HUDEP-2 (cell line): ENCODE results near the gene FAM114A1.
"Not testable (repeated sequence)": the region's sequence is repeated elsewhere in the genome, so short reads cannot be mapped to it uniquely, and the experiment has no call there.

Experiments
- DNase-seq, 76 experiments: peaks; one replicate each; lab custom pipeline; 2025; ENCODE audit not compliant: unreplicated experiment in 76 of 76; lab: John Stamatoyannopoulos, UW

FAM114A1 gene

DNA sequence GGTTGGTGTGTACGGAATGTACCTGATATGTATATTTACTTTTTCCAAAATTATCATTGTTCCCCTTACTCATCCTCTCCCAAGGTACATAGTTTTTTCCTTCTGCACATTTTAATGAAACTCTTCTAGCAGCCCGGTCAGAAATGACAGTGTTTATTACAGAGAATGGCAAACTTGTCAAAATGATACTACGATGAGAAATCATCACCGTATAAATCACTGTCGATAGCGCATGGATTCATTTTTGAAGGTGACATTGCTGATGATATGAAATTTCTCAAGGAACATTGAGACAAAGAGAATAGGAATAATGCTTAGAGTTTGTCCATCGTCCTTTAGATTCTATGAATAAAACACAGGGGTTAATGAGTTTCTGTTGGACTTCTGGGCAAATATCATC lies 30.6 kb downstream of the FAM114A1 start:
- DNase-seq: no peak

DNA sequence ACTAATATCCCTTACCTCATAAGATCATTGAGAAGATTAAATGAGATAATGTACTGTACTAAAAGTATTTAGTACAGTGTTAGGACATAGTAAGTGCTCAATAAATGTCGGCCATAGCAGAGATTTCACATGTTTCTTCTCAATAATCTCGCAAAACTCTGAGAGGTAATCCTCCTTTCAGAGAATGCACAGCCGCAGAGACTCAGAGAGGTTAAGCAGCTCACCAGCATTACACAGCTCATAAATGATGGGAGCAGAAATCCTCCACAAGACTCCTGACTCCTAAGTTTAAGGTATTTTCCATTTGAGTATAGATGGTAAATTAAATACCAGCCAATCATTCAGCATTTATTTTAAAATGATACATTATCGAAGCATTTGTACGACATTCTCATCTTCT lies 34.6 kb downstream of the FAM114A1 start:
- no peak for DNase-seq

DNA sequence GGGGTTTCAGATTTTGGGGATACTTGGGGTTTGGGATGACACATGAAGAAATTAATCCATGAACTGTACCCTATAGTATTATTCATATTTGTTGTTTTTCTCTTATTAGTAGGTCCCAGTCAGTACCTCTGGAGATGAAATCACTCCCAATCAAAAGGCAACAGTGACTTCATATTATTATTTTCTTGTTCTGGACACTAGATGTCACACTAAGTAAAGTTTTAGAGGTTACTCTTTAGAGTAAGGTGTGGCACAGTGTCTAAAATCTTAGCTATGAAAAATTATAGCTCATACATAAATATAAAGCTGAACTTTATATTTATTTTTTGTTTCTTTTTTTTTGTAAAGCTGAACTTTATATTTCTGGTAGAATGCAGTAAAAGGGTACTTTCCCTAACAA lies 35.1 kb downstream of the FAM114A1 start:
- DNase-seq: peak in 4 of 76 experiments; percentile 3 to 36 (median 18)

DNA sequence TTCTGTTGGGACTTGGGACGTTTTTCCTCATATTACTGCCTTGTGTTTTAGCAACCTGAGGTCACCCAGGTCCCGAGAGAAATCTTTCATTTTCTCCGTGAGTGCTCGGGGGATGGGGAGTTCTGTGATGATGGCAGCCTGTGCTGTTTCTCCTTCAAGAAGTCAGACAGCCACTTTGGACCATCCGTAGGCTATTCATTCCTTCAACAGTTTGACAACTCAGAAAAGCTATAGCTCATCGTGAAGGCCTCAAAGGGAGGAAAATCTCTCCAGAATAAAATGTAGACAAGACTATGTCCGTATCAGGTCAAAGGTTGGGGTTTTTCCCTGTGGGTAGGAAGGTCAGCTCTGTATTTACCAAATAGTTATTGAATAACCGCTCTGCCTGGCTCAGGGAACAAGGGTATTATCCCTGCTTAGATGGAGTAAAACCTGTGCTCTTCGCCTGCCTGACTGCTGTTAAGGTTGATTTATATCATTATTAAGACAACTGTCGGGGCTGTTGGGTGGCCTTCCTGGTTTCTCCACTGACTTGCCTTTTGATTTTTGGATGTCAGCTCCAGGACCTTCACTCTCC lies 36.6 kb downstream of the FAM114A1 start:
- no peak for DNase-seq

DNA sequence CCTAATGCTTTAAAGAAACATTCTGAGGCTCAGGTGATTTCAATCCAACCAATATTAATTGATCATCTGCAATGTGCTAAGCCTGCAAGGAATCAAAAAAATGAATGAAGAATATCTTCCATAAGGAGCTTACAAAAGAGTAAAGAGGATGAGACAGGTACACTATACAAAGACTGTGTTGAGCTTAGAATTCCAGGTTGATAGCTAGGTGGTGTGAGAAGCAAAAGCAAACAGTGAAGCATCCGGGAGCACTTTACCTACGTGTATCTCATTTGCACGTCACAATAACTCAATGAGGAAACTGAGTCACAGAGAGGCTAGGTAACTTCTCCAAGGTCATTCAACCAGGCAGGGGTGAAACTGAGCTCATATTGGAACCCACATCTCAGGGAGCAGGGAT lies 37.1 kb downstream of the FAM114A1 start:
- DNase-seq: no peak

DNA sequence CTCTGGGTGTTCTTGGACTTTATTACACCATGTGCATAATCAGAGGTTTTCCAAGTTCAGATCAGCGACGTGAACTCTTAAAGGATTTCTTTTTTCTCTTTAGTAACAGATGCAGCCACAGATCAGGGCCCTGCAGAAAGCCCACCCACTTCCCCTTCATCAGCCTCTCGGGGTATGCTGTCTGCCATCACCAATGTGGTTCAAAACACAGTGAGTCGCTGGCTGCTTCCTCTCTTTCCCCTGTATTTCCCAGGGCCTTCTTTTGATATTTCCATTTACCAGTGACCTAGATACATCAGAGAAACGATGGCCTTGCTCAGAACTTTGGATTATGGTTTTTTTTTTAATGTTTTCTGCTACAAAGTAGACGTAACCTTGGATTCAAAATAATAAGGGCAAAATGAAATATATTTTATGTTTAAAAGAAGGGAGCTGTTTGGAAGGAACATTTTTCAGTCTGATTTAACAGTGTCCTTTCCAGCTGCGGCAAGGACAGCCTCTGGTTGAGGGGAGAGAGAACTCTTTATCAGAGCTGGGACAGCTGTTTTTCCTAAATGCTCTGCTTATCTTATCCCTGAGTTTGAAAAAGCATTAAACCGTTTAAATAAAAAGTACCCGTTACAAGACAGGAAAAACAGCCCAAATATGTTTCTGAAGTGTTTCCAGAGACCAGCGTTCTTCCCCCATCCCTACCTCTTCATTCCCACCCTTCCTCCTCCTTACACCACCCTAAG lies 38.2 kb downstream of the FAM114A1 start:
- no peak for DNase-seq

DNA sequence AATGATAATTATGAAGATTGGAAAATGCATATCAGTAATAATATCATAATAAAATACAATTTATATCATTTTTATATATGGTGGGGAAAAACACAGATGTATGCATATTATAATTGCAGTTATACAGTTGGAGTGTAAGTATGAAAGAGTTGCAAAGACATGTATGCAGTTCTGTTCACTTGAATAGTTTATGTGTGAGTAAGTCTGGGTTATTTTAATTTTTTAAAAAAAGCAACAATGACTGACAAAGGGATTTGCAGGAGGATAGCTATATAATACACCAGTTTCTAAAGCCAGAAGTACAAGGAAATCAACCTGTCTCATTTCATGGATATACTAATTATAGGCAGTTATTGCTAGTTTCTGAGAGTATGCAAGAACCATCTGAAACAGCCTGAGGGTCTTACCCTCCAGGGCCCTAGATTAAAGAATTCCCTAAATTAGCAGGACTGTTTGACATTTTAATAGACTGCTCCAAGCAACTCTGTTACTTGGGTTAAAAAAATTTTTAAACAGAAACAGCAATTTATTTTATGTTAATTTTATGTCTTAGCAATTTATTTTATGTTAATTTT lies 40.2 kb downstream of the FAM114A1 start:
- no peak for DNase-seq

DNA sequence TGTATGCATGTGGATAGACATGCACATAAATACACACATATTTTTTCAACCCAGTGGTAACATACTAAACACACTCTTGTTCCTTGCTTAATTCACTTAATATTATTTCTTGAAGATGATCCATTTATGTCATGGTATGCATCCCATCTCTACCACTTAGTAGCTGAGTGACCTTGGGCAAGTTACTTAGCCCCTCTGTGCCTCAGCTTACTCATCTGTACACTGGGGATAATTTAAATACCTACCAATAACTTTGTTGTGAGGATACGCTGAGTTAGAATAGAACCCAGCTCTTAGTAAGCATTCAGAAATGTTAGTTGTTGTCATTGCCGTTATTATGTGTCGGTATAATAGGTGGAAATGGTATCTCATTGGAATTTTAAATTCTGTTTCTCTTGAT lies 41.4 kb downstream of the FAM114A1 start:
- no peak for DNase-seq

DNA sequence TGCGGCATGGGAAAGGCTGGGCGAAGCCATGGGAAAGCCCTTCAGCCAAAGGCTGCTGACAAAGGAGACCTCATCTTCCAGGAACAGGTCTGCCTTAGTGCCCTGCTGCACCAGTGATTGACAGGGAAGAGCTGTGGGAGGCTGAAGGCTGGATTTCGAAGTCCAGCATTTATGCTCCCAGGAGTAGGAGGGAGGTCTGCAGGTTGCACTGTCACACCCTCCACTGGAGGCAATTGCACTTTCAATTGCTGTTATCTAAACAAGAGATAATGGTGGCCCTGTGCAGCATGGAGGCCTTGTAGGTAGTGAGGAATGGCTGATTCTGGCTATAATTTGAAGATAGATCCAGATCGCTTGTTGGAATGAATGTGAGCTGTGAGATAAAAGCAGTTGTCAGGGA lies 43.7 kb downstream of the FAM114A1 start:
- no peak for DNase-seq

DNA sequence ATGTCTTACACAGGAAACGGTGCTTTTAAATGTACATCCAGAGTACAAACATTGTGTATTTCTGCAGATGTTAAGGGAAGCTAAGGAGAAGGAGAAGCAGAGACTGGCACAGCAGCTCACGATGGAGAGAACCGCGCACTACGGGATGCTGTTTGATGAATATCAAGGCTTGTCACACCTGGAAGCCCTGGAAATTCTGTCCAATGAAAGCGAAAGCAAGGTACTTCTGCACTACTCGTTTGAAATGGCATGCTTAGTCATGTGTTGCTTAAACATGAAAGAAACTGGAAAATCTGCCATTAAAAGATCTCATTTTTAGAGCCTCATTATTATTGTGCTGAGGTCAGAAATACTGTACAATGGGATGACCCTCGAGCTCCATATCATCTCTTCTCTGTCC lies 47.2 kb downstream of the FAM114A1 start:
- DNase-seq: no peak

DNA sequence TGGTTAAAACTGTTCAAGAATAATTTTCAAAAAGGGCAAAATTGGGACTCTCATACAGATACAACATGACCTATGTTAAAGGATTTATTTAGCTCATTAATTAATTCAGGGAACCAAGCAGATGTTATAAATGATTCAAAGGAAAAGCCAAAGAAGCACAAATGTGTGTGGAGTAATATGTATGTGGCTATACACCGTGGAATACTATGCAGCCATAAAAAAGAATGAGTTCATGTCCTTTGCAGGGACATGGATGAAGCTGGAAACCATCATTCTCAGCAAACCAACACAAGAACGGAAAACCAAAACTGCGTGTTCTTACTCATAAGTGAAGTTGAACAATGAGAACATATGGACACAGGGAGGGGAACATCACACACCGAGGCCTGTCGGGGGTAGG lies 48.7 kb downstream of the FAM114A1 start:
- DNase-seq: not testable (repeated sequence)

DNA sequence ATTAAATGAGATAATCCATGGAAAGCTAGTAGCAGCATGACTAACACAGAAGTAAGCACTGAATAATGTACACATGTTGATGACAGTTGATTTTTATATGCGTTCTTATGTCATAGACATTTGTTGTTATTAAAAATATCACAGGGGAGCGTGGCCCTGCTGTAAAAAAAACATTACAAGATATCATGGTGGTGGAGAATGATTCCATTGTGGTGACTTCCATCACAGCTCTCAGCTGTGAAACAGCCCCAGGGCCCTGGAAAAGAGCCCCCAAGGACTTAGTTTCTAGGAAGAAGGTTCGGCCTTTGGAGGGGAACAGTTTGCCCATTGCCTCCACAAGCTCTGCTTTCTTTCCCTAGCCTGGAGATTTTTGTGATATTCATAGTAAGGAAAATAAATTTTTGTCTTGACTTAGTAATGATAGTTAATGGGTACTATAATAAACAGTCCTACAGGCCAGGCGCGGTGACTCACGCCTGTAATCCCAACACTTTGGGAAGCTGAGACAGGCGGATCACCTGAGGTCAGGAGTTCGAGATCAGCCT lies 49.9 kb downstream of the FAM114A1 start:
- DNase-seq: no peak

DNA sequence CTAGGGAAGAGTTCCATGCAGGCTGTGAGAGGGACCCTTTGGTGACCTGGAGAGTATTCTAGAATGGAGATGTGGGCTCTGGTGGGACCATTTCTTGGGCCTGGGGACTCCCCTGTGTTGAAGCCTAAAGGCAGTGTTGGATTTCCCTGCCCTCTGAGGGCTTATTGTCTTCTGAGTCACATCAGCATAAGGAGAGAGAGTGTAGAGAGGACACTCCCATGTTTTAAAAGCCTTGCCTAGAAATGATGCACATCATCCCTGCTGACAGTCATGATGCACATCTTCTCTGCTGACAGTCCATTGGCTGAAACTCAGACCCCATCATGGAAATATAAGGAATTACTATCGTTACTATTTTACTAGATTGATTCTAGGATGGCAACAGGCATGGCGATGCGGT lies 51.9 kb downstream of the FAM114A1 start:
- no peak for DNase-seq

DNA sequence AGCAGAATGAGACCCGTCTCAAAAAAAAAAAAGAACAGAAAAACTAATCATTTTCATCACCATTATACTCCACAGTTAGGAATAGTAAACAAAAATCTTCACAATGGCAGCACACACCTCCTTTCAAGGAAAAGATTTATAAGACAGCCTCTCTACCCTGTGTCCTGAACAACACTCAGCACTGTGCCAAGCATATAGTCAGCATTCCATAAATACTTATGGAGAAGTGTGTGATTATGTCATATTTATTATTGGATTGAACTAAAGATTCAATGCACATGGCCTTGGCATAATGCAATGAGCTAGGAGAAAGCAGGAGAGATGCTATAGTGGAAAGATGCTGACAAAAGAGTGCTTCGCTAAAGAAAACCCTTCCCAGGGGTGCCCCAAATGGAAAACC lies 52.6 kb downstream of the FAM114A1 start:
- DNase-seq: no peak

DNA sequence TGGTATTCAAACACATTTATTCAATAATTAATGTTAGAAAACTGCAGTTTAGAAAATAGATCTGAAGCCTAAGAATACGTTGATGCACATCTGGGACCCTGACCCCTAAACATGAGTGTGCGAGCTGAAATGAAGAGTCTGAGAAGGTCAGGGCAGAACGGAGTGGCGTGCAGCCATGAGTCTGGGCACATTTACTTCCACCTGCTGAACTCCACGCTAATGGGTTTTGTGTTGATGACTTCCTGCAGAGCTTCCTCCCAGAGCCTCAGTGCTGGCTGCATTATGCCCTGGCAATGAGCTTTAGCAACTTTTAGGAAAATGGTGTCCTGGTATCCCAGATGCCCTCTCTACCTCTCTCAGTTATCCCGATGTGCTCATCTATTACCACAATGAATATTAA lies 53.1 kb downstream of the FAM114A1 start:
- DNase-seq: no peak

DNA sequence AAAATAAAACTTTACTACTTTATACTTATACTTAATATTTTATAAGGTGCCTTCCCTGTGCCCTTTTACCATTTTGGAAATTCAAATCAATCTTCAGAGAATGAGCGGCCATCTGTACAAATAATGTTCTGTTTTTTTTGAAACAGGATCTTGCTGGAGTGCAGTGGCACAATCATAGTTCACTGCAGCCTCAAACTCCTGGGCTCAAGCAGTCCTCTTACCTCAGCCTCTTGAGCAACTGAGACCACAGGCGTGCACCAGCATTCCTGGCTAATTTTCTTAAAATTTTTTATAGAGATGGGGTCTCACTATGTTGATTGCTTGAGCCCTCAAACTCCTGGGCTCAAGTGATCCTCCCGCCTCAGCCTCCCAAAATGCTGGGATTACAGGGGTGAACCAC lies 53.5 kb downstream of the FAM114A1 start:
- no peak for DNase-seq

DNA sequence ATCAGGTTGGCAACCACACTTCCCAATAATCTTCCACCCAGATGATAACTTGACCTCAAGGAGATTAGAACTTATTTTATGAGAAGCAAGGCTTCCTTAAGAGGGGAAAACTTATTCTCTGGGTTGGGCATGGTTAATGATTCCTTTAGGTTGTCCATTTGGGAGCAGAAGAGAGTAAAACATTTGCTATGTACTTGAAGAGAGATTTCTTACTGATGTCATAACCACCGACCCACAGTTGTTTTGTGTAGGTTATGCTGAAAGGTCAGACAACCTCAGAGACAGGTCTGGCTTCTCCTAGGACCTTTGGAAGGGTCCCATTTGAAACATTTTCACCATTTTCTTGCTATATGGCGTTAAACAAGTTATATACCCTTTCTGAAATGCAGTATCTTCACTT lies 56.1 kb downstream of the FAM114A1 start:
- no peak for DNase-seq

DNA sequence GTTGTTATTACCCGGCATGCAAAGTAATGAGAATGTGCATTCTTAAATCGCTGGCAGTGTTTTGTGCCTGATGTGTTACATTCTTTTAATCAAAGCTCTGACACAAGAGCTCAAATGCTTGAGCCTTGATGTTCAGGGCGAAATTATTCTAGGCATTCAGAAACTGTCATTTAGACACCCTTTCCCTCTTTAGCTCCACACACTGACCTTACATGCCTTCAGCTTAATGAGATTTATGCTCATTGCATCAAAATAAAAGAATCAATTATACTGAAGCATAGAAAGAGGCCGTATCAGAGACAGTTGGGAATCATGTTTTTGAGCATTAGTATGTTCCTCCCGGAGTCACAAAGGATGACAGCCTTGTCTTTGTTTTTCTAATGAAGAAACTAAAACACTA lies 56.7 kb downstream of the FAM114A1 start:
- DNase-seq: no peak

DNA sequence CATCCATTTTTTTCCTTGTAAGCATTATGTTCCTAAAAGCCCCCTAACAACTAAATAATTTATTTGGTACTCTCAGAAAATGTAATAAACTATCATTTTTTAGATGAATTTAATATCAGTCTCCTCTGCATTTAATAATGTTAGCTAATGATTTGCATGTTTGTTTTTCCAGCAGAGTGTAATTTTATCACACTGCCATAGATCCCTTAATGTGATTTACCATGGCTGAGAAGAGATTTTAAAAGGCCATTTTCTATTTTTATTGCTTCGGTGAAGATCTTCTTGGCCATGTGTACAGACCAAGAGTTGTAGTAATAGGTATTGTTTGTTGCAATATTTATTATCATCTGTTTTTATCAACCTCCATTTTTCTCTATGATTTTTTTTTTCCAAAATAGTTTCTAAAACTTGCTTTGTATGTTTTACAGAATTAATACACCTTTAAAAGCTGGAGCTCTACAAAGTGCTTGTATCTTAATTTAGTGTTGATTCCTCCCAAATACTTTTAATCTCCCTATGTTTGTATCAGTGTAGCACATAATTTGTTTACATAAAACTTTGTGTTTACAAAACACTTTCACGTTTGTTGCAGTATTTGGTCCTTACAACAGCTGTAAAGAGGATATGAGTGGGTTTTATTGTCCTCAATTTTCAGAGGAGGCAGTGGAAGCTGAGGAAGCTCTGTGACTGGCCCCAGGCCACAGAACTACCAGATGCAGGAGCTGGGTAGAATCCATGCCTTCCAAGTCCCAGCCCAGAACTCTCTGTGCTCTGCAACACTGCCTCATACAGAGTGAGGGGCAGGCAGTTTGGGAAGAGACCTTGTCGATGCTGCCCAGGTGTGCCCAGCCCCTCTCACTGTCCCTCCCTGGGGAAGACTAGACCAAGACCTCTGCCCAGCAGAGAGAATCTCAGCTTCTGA lies 58.1 kb downstream of the FAM114A1 start:
- DNase-seq: no peak

DNA sequence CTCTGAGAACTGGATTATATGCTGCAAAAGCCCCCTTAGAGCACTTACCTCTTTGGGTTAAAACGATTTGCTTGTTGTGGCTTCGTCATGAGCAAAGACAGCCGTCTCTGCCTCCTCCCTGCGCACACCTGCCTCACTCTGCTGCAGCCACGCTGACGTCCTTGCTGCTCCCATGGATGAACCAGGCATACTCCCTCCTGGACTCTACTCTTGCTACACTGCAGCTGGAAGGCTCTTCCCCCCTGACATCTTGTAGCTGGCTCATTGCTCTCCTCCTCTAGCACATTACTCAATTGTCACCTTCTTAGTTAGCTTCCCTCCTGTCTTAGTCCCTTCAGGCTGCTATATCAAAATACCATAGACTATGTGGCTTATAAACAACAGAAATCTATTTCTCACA lies 59.3 kb downstream of the FAM114A1 start:
- no peak for DNase-seq

DNA sequence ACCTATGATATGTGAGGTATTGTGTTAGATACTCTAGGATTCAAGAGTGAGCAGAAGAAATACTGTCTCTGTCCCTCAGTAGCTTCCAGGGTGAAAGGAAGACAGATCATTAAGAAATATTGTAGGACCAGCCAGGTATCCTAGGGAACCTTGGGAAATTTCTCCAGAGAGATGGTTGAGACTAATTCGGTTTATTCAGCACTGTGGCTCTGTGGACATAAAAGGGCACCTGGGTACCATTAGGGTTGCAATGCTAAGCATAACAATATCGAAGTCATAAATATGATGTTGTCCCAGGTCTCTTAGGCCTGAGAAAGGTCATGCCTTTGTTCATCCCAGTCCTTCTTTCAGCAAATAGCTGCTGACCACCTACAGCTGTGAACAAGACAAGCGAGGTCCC lies 61.0 kb downstream of the FAM114A1 start:
- DNase-seq: no peak
